Measurements from ENCODE around the gene TTLL9.
"Not testable (repeated sequence)": the region's sequence is repeated elsewhere in the genome, so short reads cannot be mapped to it uniquely, and the experiment has no call there.

TTLL9 gene

DNA sequence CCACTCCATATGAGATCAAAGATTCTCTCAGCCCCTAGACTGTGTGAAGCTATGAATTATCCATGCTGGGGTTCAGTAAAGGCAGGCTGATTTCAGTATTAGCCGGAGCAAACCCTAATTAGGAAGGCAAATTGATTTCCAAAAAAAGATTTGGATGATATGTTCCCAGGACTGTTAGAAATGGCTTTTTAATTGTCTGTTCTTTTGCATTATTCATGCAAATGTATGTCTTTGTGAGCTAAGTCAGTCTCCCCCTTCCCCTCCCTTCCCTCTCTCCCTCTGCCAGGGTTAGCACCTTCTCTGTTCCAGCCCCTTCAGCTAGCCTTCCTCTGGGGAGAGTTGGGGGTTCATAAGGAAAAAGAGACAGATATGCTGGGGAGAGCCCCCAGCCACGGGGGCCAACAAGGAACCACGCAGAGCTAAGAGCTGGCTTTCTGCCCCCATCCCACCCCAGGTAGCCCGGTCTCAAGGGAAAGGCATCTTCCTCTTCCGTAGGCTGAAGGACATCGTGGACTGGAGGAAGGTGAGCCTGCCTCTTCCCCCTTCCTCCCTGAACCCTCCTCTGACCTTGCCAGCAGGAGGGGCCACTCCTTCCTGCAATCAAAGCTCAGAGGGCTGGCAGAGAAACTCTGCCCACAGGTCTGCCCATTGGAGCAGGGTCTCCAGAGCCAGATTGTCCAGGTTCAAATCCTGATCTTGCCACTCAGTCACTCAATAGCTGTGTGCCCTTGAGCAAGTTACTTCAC lies 49.1 kb downstream of the TTLL9 start:
- no peak for DNase-seq (ENCODE audit: low spot score)
- Mint-ChIP-seq H3K27me3 (ENCODE audit: low read depth) (peaks cover 14% of the 10 kb centered on the region), H3K9me3 (no peaks in the 10 kb centered on the region), H3K4me1 (ENCODE audit: low read depth) (no peaks in the 10 kb centered on the region), H3K4me3 (no peak overlapping the region), H3K27ac (no peak overlapping the region), H3K36me3 (ENCODE audit: low read depth) (no peaks in the 10 kb centered on the region)

DNA sequence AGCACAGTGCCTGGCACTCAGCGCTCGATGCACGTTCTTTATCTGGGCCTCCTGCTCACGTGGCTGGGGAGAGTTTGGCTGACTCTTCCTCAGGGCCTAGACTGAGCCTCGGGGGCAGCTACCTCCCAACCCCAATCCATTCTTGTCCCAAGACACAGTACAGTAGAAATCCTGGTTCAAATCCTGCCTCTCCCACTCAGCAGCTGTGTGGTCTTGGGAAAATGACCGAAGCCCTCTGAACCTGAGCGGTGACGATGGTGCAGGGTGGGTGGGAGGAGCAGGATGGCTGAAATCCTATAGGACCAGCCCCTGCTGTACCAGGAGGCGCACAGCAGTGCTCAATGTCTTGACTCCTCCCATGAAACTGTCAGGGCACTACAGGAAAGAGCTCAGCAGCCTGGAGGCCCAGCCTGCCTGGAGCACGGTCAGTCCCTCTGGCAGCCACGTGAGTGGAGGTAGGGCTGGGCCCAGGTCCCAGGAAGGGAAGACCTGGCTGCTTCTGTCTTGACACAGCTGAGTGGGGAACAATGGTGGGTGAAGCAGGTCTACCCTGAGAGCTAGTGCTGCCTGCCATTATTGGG lies 49.9 kb downstream of the TTLL9 start:
- Mint-ChIP-seq H3K27ac (no peak overlapping the region), H3K4me1 (ENCODE audit: low read depth) (no peaks in the 10 kb centered on the region), H3K36me3 (ENCODE audit: low read depth) (no peaks in the 10 kb centered on the region), H3K4me3 (no peak overlapping the region), H3K9me3 (no peaks in the 10 kb centered on the region), H3K27me3 (ENCODE audit: low read depth) (peaks cover 14% of the 10 kb centered on the region)
- DNase-seq (ENCODE audit: low spot score) = no peak

GRCh38 chr20:31921480-31921879 lies 51.0 kb downstream of the TTLL9 start:
- peaks cover 14% of the 10 kb centered on the region for H3K27me3 Mint-ChIP-seq (ENCODE audit: low read depth)

DNA sequence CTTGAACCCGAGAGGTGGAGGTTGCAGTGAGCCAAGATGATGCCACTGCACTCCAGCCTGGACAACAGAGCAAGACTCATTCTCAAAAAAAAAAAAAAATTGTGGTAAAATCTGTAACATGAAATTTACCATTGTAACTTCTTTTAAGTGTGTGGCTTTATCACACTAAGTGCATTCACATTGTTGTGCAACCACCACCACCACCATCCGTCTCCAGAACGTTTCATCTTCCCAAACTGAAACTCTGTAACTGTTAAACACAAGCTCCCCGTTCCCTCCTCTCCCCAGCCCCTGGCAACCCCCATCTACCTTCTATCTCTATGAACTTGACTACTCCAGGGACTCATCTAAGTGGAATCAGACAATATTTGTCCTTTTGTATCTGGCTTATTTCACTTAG lies 51.7 kb downstream of the TTLL9 start:
- Mint-ChIP-seq H3K4me3 (no peak overlapping the region), H3K27ac (no peak overlapping the region), H3K9me3 (no peaks in the 10 kb centered on the region), H3K27me3 (ENCODE audit: low read depth) (peaks cover 12% of the 10 kb centered on the region), H3K36me3 (ENCODE audit: low read depth) (no peaks in the 10 kb centered on the region), H3K4me1 (ENCODE audit: low read depth) (no peaks in the 10 kb centered on the region)
- no peak for DNase-seq (ENCODE audit: low spot score)

More at GRCh38 chr20:31921480-31921879, 51.0 kb downstream of the TTLL9 start:
- H3K4me3 Mint-ChIP-seq; H3K4me1 Mint-ChIP-seq (ENCODE audit: low read depth); H3K36me3 Mint-ChIP-seq (ENCODE audit: low read depth); H3K9me3 Mint-ChIP-seq; H3K27ac Mint-ChIP-seq; DNase-seq (ENCODE audit: low spot score): not testable (repeated sequence)

DNA sequence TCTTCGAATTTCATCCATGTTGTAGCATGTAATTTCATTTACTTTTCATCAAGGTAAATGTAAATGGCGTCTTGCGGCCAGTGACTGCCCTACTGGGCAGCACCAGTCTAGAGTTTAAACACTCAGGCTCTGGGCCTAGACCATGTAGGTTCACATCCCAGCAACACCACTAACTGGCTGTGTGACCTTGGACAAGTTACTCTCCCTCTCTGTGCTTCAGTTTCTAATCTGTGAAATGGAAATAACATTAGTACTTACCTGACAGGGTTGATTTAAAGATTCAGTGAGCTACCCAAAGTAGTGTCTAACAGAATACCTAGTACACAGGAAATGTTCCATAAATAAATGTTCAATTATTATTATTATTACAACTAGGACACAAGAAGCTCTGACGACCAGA lies 52.2 kb downstream of the TTLL9 start:
- Mint-ChIP-seq H3K27ac (no peak overlapping the region), H3K4me3 (no peak overlapping the region), H3K27me3 (ENCODE audit: low read depth) (peaks cover 12% of the 10 kb centered on the region), H3K9me3 (no peaks in the 10 kb centered on the region), H3K4me1 (ENCODE audit: low read depth) (no peaks in the 10 kb centered on the region), H3K36me3 (ENCODE audit: low read depth) (no peaks in the 10 kb centered on the region)
- DNase-seq (ENCODE audit: low spot score) = no peak

DNA sequence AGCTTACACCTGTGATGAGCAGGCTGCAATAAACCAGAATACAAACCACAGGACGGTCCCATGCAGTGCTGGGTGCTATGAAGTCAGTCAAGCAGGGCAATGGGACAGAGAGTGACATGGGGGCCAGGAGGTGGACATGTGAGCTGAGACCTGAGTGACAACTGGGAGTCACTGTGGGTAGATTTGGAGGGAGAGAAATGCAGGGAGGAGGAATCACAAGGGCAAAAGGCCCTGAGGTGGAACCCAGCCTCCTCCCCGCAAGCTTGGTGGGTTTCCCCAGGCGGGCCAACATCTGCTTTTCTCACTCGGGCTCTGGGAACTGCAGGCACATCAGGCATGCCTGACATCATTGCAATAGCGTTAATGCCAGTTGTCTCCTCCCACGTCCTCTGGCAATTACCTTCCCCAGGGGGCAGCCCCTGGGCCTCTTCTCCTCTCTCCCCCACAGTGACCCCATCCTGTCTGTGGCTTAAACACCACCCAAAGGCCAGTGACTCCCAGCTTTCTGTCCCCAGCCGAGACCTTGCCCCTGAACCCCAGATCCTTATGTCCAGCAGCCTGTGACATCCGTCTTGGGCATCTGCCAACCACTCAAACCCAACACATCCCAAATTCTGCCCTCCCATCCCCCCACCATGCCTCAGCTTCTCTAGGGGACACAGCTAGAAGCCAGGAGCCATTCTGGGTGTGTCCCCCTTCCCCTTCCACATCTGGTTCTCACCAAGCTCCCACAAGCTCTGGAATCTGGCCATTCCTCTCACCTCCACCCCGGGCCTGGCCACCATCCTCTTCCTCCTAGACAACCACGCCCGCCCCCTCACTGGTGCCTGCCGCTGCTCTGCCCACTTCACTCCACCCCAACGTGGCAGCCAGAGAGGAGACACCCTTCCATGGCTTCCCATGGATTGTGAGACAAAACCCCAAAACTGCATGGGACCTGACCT lies 53.2 kb downstream of the TTLL9 start:
- no peaks in the 10 kb centered on the region for H3K36me3 Mint-ChIP-seq (ENCODE audit: low read depth)
- no peaks in the 10 kb centered on the region for H3K4me1 Mint-ChIP-seq (ENCODE audit: low read depth)
- no peak overlapping the region for H3K27ac Mint-ChIP-seq
- H3K4me3 Mint-ChIP-seq = no peak overlapping the region
- no peak for DNase-seq (ENCODE audit: low spot score)
- H3K27me3 Mint-ChIP-seq (ENCODE audit: low read depth) = peaks cover 7% of the 10 kb centered on the region
- no peaks in the 10 kb centered on the region for H3K9me3 Mint-ChIP-seq

GRCh38 chr20:31924561-31924960 lies 54.1 kb downstream of the TTLL9 start:
- H3K9me3 Mint-ChIP-seq = no peaks in the 10 kb centered on the region
- no peaks in the 10 kb centered on the region for H3K36me3 Mint-ChIP-seq (ENCODE audit: low read depth)
- H3K27ac Mint-ChIP-seq = no peak overlapping the region
- peaks cover 2% of the 10 kb centered on the region for H3K27me3 Mint-ChIP-seq (ENCODE audit: low read depth)
- DNase-seq (ENCODE audit: low spot score) = no peak
- no peaks in the 10 kb centered on the region for H3K4me1 Mint-ChIP-seq (ENCODE audit: low read depth)
- no peak overlapping the region for H3K4me3 Mint-ChIP-seq

DNA sequence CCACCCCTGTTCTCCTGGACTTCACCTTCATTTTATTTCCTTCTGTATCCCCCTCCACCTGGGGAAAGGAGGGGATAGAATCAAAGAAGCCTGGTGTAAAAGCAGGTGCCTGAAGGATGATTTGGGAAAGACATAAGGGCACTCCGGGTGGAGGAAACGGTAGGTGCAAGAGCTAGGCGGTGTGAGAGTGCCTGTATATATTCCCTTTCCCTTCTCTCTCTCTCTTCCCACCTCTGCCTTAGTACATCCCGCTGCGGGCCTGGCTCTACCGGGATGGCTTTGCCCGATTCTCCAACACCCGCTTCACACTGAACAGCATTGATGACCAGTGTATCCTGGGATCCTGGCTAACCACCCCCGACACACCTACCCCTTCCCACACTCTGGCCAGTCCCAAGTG lies 55.2 kb downstream of the TTLL9 start:
- DNase-seq (ENCODE audit: low spot score) = no peak
- H3K4me3 Mint-ChIP-seq = no peak overlapping the region
- H3K36me3 Mint-ChIP-seq (ENCODE audit: low read depth) = no peaks in the 10 kb centered on the region
- no peaks in the 10 kb centered on the region for H3K4me1 Mint-ChIP-seq (ENCODE audit: low read depth)
- H3K9me3 Mint-ChIP-seq = no peaks in the 10 kb centered on the region
- H3K27me3 Mint-ChIP-seq (ENCODE audit: low read depth) = peaks cover 3% of the 10 kb centered on the region
- H3K27ac Mint-ChIP-seq = no peak overlapping the region

GRCh38 chr20:31926493-31926892 lies 56.1 kb downstream of the TTLL9 start:
- Mint-ChIP-seq H3K36me3 (ENCODE audit: low read depth) (no peaks in the 10 kb centered on the region), H3K27ac (no peak overlapping the region), H3K9me3 (no peaks in the 10 kb centered on the region), H3K27me3 (ENCODE audit: low read depth) (peaks cover 6% of the 10 kb centered on the region), H3K4me3 (no peak overlapping the region), H3K4me1 (ENCODE audit: low read depth) (no peaks in the 10 kb centered on the region)
- DNase-seq (ENCODE audit: low spot score) = no peak

DNA sequence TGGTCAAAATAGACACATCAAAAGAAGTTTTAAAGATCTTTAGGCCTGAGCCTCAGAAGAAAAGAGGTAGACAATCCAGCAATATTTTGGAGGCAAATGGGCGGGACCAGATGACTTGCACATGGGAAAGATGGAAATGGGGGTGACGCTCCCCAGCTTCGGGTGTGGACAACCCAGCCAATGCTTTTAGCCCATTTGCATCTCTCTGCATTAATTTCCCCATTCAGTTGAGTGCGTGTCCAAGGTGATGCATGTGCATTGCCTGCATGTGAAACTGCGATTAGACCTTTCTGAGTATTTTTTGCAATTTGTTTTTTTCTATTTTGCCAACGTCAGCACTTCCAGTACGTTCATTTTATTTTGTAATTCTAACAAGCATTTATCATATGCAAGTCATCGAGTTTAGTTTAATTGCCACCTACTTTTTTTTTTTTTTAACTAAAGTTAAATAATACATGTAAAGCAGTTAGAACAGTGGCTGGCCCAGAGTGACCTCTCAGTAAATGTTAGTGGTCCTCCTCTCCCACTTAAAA lies 57.3 kb downstream of the TTLL9 start:
- Mint-ChIP-seq H3K36me3 (ENCODE audit: low read depth) (no peaks in the 10 kb centered on the region), H3K27me3 (ENCODE audit: low read depth) (peaks cover 9% of the 10 kb centered on the region), H3K9me3 (no peaks in the 10 kb centered on the region), H3K4me1 (ENCODE audit: low read depth) (no peaks in the 10 kb centered on the region), H3K27ac (no peak overlapping the region), H3K4me3 (no peak overlapping the region)
- no peak for DNase-seq (ENCODE audit: low spot score)

DNA sequence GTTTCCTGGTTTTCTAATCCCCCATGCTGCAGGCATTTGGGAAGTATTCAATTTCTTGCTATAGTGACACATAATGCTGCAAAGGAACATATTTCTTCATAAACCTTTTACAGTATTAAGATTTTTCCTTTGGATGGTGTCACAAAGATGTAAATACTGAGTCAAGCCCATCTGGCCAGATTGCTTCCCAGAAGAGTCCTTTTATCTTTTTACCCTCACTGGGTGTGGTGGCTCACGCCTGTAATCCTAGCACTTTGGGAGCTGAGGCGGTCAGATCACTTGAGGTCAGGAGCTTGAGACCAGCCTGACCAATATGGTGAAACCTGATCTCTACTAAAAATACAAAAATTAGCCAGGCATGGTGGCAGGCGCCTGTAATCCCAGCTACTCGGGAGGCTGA lies 59.2 kb downstream of the TTLL9 start:
- H3K9me3 Mint-ChIP-seq; DNase-seq (ENCODE audit: low spot score); H3K36me3 Mint-ChIP-seq (ENCODE audit: low read depth); H3K4me1 Mint-ChIP-seq (ENCODE audit: low read depth); H3K4me3 Mint-ChIP-seq; H3K27ac Mint-ChIP-seq; H3K27me3 Mint-ChIP-seq (ENCODE audit: low read depth): not testable (repeated sequence)

GRCh38 chr20:31930779-31931178 lies 60.3 kb downstream of the TTLL9 start:
- Mint-ChIP-seq H3K9me3 (no peaks in the 10 kb centered on the region), H3K27ac (no peak overlapping the region), H3K36me3 (ENCODE audit: low read depth) (no peaks in the 10 kb centered on the region), H3K27me3 (ENCODE audit: low read depth) (peaks cover 9% of the 10 kb centered on the region), H3K4me1 (ENCODE audit: low read depth) (no peaks in the 10 kb centered on the region), H3K4me3 (no peak overlapping the region)
- DNase-seq (ENCODE audit: low spot score) = no peak

- Mint-ChIP-seq H3K36me3 (ENCODE audit: low read depth) (no peaks in the 10 kb centered on the region), H3K4me1 (ENCODE audit: low read depth) (no peaks in the 10 kb centered on the region), H3K27me3 (ENCODE audit: low read depth) (peaks cover 7% of the 10 kb centered on the region), H3K4me3 (no peak overlapping the region), H3K27ac (no peak overlapping the region), H3K9me3 (no peaks in the 10 kb centered on the region)
- DNase-seq (ENCODE audit: low spot score) = no peak
These were observed 63.3 kb downstream of the TTLL9 start for GRCh38 chr20:31933698-31934097.

DNA sequence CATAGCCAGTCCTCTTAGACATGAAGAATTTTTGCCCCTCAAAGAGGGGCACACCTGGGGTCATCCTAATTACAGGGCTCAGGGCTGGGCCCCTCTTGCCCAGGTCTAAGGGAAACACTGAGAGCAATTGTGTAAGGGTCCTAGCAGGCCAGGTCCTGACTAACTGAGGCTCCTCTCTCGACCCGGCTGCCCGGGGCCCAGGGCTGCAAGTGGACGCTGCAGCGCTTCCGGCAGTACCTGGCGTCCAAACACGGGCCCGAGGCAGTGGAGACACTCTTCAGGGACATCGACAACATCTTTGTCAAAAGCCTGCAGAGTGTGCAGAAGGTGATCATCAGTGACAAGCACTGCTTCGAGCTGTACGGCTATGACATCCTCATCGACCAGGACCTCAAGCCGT lies 64.1 kb downstream of the TTLL9 start:
- H3K27me3 Mint-ChIP-seq (ENCODE audit: low read depth) = peaks cover 7% of the 10 kb centered on the region
- H3K4me3 Mint-ChIP-seq = no peak overlapping the region
- no peak overlapping the region for H3K27ac Mint-ChIP-seq
- no peak for DNase-seq (ENCODE audit: low spot score)
- H3K36me3 Mint-ChIP-seq (ENCODE audit: low read depth) = no peaks in the 10 kb centered on the region
- no peaks in the 10 kb centered on the region for H3K4me1 Mint-ChIP-seq (ENCODE audit: low read depth)
- no peaks in the 10 kb centered on the region for H3K9me3 Mint-ChIP-seq
